Gastrocnemius medialis (tissue), 4 donors: ENCODE results near the gene SLC39A11.

ENCODE experiments used
- CTCF ChIP-seq, 5 experiments: fragments of 450-650 bp in 3 of 5; fragments of 200-600 bp in 2 of 5; sonication (generic) in 2 of 5; IDR thresholded peaks in 4 of 5; conservative IDR thresholded peaks in 1 of 5; 1 replicate in 4 of 5; 2 replicates in 1 of 5; pipeline ENCODE4 v1.5.1; 2016 to 2019; ENCODE audit warnings: antibody characterized with exemption in 5 of 5, mild to moderate bottlenecking in 3 of 5, moderate library complexity in 3 of 5
- POLR2A ChIP-seq, 2 donors: fragments of 450-650 bp; IDR thresholded peaks; one replicate each; pipeline ENCODE4 v1.6.1; 2017; ENCODE audit warnings: antibody characterized with exemption in 2 of 2, mild to moderate bottlenecking in 2 of 2, moderate library complexity in 2 of 2

- TF ChIP-seq CTCF (IDR thresholded peaks at IDR 0.05 in 4 of 5, conservative IDR thresholded peaks at IDR 0.05 in 1 of 5) (no peak), POLR2A (IDR thresholded peaks at IDR 0.05) (no peak)
These were observed 331.1 kb downstream of the SLC39A11 start for GRCh38 chr17:72761431-72761830.
